ENCODE results near the gene PPP3R2. TPM values are rescaled to one million over a fixed set of nuclear protein-coding genes. Genes with fewer than 3 reads are reported as not detected.
"Not testable (repeated sequence)": the region's sequence is repeated elsewhere in the genome, so short reads cannot be mapped to it uniquely, and the experiment has no call there.

Gene PPP3R2
- total RNA-seq, 4 donors from 2014 or later = not detected

DNA sequence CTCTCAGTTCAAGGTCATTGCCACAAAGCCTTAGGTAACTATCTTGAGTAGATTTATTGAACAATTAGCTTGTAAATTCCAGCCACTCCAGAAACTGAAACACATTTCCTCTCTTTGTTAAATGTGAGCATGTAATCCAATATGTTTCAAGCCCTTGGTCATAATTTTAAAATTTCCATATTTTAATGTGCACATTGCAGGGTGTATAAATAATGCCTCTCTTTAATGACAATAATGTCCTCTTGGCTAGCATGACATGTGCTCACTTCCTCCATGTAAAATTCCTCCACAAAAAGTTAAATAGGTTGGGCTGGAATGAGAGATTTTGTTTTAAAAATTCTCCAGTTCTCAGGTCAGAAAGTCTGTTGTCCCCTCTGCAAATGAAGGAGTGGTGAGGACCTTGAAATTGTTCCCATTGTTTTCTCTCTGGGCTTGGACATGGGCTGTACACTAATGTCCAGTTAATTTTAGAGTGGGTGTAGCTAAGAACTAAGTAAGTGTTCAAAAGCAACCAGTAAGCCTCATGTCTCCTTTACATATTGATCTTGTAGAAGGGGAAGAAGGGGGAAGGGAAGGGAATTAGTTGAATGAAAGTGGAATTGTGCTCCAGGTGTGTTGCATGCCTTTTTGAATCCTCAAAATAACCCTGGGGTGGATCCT lies 2.9 kb downstream of the PPP3R2 start:
- Histone ChIP-seq H3K4me1 (no peaks in the 10 kb centered on the region), H3K9me3 (no peaks in the 10 kb centered on the region), H3K4me3 (no peak overlapping the region), H3K27me3 (no peaks in the 10 kb centered on the region), H3K36me3 (no peaks in the 10 kb centered on the region), H3K27ac (no peak overlapping the region)
- DNase-seq (ENCODE audit: low spot score in 2 of 2) = no peak
- TF ChIP-seq POLR2A (IDR thresholded peaks at IDR 0.05) = no peak
- TF ChIP-seq EP300 (IDR thresholded peaks at IDR 0.05) = no peak
- TF ChIP-seq, protein P1, sequence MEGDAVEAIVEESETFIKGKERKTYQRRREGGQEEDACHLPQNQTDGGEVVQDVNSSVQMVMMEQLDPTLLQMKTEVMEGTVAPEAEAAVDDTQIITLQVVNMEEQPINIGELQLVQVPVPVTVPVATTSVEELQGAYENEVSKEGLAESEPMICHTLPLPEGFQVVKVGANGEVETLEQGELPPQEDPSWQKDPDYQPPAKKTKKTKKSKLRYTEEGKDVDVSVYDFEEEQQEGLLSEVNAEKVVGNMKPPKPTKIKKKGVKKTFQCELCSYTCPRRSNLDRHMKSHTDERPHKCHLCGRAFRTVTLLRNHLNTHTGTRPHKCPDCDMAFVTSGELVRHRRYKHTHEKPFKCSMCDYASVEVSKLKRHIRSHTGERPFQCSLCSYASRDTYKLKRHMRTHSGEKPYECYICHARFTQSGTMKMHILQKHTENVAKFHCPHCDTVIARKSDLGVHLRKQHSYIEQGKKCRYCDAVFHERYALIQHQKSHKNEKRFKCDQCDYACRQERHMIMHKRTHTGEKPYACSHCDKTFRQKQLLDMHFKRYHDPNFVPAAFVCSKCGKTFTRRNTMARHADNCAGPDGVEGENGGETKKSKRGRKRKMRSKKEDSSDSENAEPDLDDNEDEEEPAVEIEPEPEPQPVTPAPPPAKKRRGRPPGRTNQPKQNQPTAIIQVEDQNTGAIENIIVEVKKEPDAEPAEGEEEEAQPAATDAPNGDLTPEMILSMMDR (IDR thresholded peaks at IDR 0.05) = no peak

DNA sequence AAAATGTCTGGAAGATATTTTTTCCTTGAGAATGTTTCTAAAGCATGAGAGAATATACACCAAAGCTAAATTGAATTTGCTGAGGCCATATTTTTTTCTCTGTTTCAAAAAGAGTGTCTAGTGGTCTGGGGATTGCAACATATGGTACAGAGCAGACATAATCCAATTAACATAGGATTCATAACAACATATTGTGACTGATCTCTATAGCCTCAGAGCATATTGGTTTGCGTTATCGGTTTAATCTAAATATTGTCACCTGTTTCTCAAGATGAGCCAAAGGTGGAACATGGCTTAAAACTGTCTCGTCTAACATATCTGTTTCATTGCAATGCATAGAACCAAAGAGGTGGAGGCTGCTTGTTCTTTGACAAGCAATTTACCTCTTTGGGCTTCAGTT lies 3.9 kb downstream of the PPP3R2 start:
- Histone ChIP-seq H3K9me3 (no peaks in the 10 kb centered on the region), H3K4me3 (no peak overlapping the region), H3K27ac (no peak overlapping the region), H3K36me3 (no peaks in the 10 kb centered on the region), H3K4me1 (no peaks in the 10 kb centered on the region), H3K27me3 (no peaks in the 10 kb centered on the region)
- TF ChIP-seq, protein P1 (IDR thresholded peaks at IDR 0.05) = no peak
- 90 to 99% methylated on average over 3 of the region's 3 CpGs for WGBS, 2 donors
- DNase-seq (ENCODE audit: low spot score in 2 of 2) = no peak

DNA sequence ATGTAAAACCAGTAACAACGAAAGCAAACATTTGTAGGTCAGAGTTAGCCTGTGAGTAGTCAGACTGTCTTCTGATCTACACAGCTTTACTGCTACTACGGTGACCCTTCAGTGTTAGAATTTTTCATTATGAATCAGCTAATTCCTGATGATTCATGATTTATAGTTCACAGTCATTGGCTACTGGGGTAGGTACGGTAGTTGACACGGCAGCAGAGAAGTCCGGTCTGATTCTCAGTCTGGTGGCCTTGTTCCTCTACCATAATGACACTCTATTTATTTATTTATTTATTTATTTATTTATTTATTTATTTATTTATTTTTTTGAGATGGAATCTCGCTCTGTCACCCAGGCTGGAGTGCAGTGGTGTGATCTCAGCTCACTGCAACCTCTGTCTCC lies 4.7 kb downstream of the PPP3R2 start:
- not testable (repeated sequence) for H3K27me3 ChIP-seq; H3K27ac ChIP-seq; H3K4me1 ChIP-seq; H3K4me3 ChIP-seq; H3K9me3 ChIP-seq; DNase-seq (ENCODE audit: low spot score in 2 of 2); H3K36me3 ChIP-seq
- WGBS, 2 donors = 84 to 90% methylated on average over 6 of the region's 6 CpGs

DNA sequence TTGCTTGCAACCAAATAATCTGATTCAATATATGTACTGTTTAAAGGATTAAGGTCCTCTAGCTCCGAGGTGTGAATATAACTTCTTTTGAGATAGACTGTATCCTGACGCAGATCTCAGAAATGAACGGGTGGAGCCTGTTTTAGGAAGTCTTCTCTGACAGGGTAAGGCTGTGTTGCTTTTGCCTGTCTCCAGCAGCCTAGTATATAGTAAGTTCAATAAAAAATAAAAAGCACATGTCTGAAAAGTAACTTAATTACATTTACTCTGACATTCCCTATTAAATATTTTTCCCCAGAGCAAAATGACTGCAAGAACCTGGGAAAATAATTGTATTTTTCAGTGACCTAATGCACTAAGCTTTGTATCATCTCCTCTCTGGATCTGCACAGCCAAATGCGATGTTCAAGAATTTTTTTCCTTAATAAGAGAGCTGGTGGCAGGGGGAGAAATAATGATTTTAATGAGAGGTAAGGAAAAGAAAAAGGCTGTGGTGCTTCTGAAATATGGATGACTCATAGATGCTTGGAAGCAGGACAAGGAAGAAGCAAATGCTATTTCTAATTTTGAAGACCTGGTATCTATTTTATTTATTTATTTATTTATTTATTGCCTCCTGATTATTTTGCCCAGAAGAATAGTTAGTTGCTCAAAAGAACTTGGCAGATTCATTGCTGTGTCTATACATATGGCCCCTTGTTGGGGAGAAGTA lies 7.3 kb downstream of the PPP3R2 start:
- H3K9me3 ChIP-seq = no peaks in the 10 kb centered on the region
- no peak overlapping the region for H3K27ac ChIP-seq
- H3K4me3 ChIP-seq = no peak overlapping the region
- 77 to 84% methylated on average over 4 of the region's 4 CpGs for WGBS, 2 donors
- H3K36me3 ChIP-seq = no peaks in the 10 kb centered on the region
- no peaks in the 10 kb centered on the region for H3K4me1 ChIP-seq
- DNase-seq (ENCODE audit: low spot score in 2 of 2) = no peak
- no peaks in the 10 kb centered on the region for H3K27me3 ChIP-seq
- TF ChIP-seq EP300 (IDR thresholded peaks at IDR 0.05) (no peak), POLR2A (IDR thresholded peaks at IDR 0.05) (no peak)
- TF ChIP-seq, protein P1 (IDR thresholded peaks at IDR 0.05) = no peak

DNA sequence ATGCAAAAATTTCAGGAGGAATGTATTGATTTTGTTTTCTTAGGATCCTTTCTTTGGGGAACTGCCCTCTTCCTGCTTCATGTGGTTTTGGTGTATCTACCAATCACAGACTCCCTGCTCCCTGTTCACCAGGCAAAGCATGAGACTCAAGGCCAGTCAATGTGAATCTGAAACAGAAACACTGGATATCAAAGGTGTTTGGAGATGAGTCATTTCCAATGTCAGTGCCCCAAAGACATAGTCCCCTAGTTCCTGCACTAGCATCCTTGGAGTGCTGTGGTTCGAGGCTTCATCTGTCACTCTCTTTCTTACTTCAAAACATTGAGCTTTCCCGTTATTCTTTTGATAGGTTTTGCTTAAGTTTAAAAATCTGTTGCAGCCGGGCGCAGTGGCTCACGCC lies 8.1 kb downstream of the PPP3R2 start:
- no peak overlapping the region for H3K4me3 ChIP-seq
- H3K36me3 ChIP-seq = no peaks in the 10 kb centered on the region
- WGBS, 2 donors = 92 to 95% methylated on average over 5 of the region's 5 CpGs
- no peak for DNase-seq (ENCODE audit: low spot score in 2 of 2)
- H3K9me3 ChIP-seq = no peaks in the 10 kb centered on the region
- no peaks in the 10 kb centered on the region for H3K4me1 ChIP-seq
- no peak for TF ChIP-seq EP300 (IDR thresholded peaks at IDR 0.05)
- TF ChIP-seq POLR2A (IDR thresholded peaks at IDR 0.05) = no peak
- TF ChIP-seq, protein P1 (IDR thresholded peaks at IDR 0.05) = no peak
- H3K27ac ChIP-seq = no peak overlapping the region
- no peaks in the 10 kb centered on the region for H3K27me3 ChIP-seq
